Measurements from ENCODE around the gene JPT1.

GRCh38 chr17:75096082-75096625 lies 58.2 kb downstream of the JPT1 start:
- TF ChIP-seq CTCF (IDR thresholded peaks at IDR 0.05; ENCODE audit: low read depth, low read length, poor library complexity, severe bottlenecking), result no peak
- TF ChIP-seq EZH2phosphoT487 (IDR thresholded peaks at IDR 0.05; ENCODE audit: borderline replicate concordance, low read length), result no peak
